Activated CD8-positive, alpha-beta T cell treated with anti-CD3 and anti-CD28 coated beads for 36 hours (primary cell): ENCODE measurements around the gene SNCB. TPM values are rescaled to one million over a fixed set of nuclear protein-coding genes. Genes with fewer than 3 reads are reported as not detected.

Experiments used
- ATAC-seq: fragments of 200-7000 bp; cut with Tn5 transposase; one replicate; pipeline ENCODE4 v1.10.0; 2021; ENCODE audit warnings: mild to moderate bottlenecking, moderate library complexity
- CTCF ChIA-PET: fragments of 350-600 bp; sonication (Branson Sonifier 250); formaldehyde crosslinking; loops from one replicate; lab custom pipeline; 2021; ENCODE audit warnings: antibody characterized with exemption; lab: Charles Lee
- POLR2A ChIA-PET: fragments of 350-600 bp; sonication (Branson Sonifier 250); formaldehyde crosslinking; loops from one replicate; lab custom pipeline; 2021; ENCODE audit warnings: antibody characterized with exemption; lab: Charles Lee
- DNase-seq: peaks from one replicate; pipeline ENCODE4 v3.0.0-alpha.2; 2020
- H3K27ac Mint-ChIP-seq: one replicate; pipeline ENCODE4 v1.8.0; 2021; ENCODE audit warnings: mild to moderate bottlenecking, mixed read lengths
- H3K27me3 Mint-ChIP-seq: one replicate; pipeline ENCODE4 v1.8.0; 2021; ENCODE audit warnings: mixed read lengths
- H3K36me3 Mint-ChIP-seq: one replicate; pipeline ENCODE4 v1.8.0; 2021; ENCODE audit warnings: low read depth, mixed read lengths
- H3K4me1 Mint-ChIP-seq: one replicate; pipeline ENCODE4 v1.8.0; 2021; ENCODE audit warnings: low read depth, mixed read lengths
- H3K4me3 Mint-ChIP-seq: one replicate; pipeline ENCODE4 v1.8.0; 2021; ENCODE audit warnings: mild to moderate bottlenecking, moderate library complexity, mixed read lengths
- H3K9me3 Mint-ChIP-seq: one replicate; pipeline ENCODE4 v1.8.0; 2021; ENCODE audit warnings: mixed read lengths
- intact Hi-C: fragments of 100-400 bp; cut with micrococcal nuclease; formaldehyde crosslinking; loops from one replicate; pipeline ENCODE4 v1.10.0; 2022
- total RNA-seq, 2 experiments: library from RNA; stranded (reverse); gene quantifications; one replicate each; pipeline ENCODE4 v1.2.3, GENCODE V29; 2021
- TF ChIP-seq, protein P1 (sequence below): fragments of 200-600 bp; IDR thresholded peaks from one replicate; pipeline ENCODE4 v1.8.0; 2022; ENCODE audit warnings: antibody characterized with exemption, mild to moderate bottlenecking

Gene SNCB
- total RNA-seq, 2 experiments from 2014 or later = 0.69 to 0.79 TPM

DNA sequence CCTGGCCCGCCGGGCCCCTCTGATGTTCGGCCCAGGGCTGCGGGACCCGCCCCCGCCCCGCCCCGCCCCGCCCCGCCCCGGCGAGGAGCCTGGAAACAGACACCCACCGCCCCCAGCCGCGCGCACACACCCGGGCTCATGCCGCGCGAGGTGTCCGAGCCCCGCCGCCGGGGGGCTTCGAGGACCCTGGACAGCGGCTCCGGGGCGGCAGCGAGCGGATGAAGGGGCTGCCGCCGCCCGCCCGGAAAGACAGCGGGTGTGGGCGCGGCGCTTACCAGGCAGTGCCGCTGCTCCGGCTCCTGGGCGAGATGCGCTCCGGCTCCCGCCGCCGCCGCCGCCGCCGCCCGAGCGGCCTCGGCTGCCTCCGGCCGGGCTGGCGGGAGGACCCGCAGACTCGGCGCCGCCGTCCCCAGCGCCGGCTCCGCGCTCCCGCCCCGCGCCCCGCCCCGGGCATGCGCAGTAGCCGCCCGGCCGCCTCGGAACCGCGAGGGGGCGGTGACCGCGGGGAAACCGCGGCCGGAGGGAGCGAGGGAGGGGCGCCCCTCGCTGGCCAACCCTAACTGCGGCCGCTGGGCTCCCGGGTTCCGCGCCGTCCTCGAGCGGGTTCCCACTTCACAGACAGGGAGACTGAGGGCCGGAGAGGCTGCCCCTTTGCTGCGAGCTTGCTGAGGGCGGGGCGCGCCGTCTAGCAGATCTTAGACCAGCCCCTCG is 20.5 kb downstream of the SNCB start, which contains the start of gene GPRIN1:
GPRIN1 (minus strand) TSS at position 433 of the 711 bp plus-strand sequence. CDS start 10,322 bp downstream, outside the sequence.
- H3K27ac Mint-ChIP-seq = no peak within 1 kb of the TSS
- H3K36me3 Mint-ChIP-seq = no peaks in the 10 kb centered on the region
- ATAC-seq (peak; percentile 90), DNase-seq (peak; percentile 42)
- peaks cover 25% of the 10 kb centered on the region for H3K27me3 Mint-ChIP-seq
- ChIA-PET POLR2A (no interaction called here), CTCF (interaction anchor here (1.4 to 2.4 kb wide), 2 partner anchors 14 to 35 kb away, joined by 3 to 6 read pairs; no protein-coding TSS in a partner anchor)
- H3K4me3 Mint-ChIP-seq = peak within 1 kb of the TSS; percentile 80
- H3K9me3 Mint-ChIP-seq = no peaks in the 10 kb centered on the region
- peaks cover 11% of the 10 kb centered on the region for H3K4me1 Mint-ChIP-seq
- intact Hi-C loops = no loop called here
- TF ChIP-seq, protein P1, sequence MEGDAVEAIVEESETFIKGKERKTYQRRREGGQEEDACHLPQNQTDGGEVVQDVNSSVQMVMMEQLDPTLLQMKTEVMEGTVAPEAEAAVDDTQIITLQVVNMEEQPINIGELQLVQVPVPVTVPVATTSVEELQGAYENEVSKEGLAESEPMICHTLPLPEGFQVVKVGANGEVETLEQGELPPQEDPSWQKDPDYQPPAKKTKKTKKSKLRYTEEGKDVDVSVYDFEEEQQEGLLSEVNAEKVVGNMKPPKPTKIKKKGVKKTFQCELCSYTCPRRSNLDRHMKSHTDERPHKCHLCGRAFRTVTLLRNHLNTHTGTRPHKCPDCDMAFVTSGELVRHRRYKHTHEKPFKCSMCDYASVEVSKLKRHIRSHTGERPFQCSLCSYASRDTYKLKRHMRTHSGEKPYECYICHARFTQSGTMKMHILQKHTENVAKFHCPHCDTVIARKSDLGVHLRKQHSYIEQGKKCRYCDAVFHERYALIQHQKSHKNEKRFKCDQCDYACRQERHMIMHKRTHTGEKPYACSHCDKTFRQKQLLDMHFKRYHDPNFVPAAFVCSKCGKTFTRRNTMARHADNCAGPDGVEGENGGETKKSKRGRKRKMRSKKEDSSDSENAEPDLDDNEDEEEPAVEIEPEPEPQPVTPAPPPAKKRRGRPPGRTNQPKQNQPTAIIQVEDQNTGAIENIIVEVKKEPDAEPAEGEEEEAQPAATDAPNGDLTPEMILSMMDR = no peak

- Mint-ChIP-seq H3K4me3 (peak overlapping the region; percentile 80), H3K27ac (no peak overlapping the region), H3K36me3 (no peaks in the 10 kb centered on the region), H3K9me3 (no peaks in the 10 kb centered on the region), H3K27me3 (peaks cover 24% of the 10 kb centered on the region), H3K4me1 (peaks cover 11% of the 10 kb centered on the region)
- ChIA-PET CTCF (interaction anchor here (1.4 to 2.4 kb wide), 3 partner anchors 13 to 36 kb away, joined by 3 to 6 read pairs (median 4); no protein-coding TSS in a partner anchor), POLR2A (interaction anchor here (1.1 kb wide), 1 partner anchor 357 kb away, joined by 3 read pairs; no protein-coding TSS in a partner anchor)
- ATAC-seq = peak; percentile 10
- DNase-seq = no peak
- intact Hi-C loops = no loop called here
- TF ChIP-seq, protein P1 = no peak
Observed at GRCh38 chr5:176608937-176609723, 21.2 kb downstream of the SNCB start.

- Mint-ChIP-seq H3K36me3 (no peaks in the 10 kb centered on the region), H3K4me3 (peak overlapping the region; percentile 80), H3K9me3 (no peaks in the 10 kb centered on the region), H3K27ac (no peak overlapping the region), H3K27me3 (peaks cover 24% of the 10 kb centered on the region), H3K4me1 (peaks cover 11% of the 10 kb centered on the region)
- intact Hi-C loops = no loop called here
- TF ChIP-seq, protein P1 = no peak
- no peak for ATAC-seq
- ChIA-PET CTCF (interaction anchor here (0.9 to 2.4 kb wide), 5 partner anchors 12 to 53 kb away, joined by 3 to 6 read pairs (median 3); no protein-coding TSS in a partner anchor), POLR2A (interaction anchor here (0.6 to 1.4 kb wide), 5 partner anchors 11 to 358 kb away, joined by 3 to 5 read pairs (median 3); partner anchors contain the start of gene FAF2)
- no peak for DNase-seq
Observed at GRCh38 chr5:176608142-176608705, 22.1 kb downstream of the SNCB start.

DNA sequence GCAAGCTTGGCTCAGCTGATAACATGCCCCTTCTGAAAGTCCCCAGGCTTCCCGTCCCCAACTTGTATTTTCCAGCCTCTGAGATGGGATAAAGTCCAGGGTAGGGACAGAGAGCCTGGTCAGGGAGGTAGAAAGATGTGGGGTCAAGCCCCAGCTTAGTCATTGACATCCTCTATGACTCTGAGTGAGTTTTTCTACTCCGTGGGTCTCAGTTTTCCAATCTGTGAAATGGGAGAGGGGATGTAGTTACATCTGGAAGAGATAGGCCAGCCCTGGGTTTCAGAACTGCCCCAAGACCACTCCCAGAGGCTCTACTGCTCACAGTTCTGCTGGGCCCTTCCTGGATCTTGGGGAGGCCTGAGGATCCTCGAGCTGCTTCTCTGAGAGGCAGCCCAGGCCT is 23.5 kb downstream of the SNCB start:
- DNase-seq (no peak), ATAC-seq (no peak)
- Mint-ChIP-seq H3K4me3 (no peak overlapping the region), H3K27me3 (peaks cover 16% of the 10 kb centered on the region), H3K4me1 (peaks cover 11% of the 10 kb centered on the region), H3K36me3 (no peaks in the 10 kb centered on the region), H3K9me3 (no peaks in the 10 kb centered on the region), H3K27ac (no peak overlapping the region)
- TF ChIP-seq, protein P1 = no peak
- ChIA-PET CTCF (interaction anchor here (1.3 to 3.5 kb wide), 4 partner anchors 11 to 34 kb away, joined by 3 to 15 read pairs (median 4); no protein-coding TSS in a partner anchor), POLR2A (interaction anchor here (0.7 to 1.7 kb wide), 3 partner anchors 11 to 159 kb away, joined by 3 to 7 read pairs (median 4); partner anchors contain the start of gene FAF2)
- intact Hi-C loops = no loop called here
